ENCODE measurements around the gene SLIT3. TPM values are rescaled to one million over a fixed set of nuclear protein-coding genes. Genes with fewer than 3 reads are reported as not detected.

SLIT3 gene
- total RNA-seq, 1 donor from 2014 or later: 3.3 TPM

DNA sequence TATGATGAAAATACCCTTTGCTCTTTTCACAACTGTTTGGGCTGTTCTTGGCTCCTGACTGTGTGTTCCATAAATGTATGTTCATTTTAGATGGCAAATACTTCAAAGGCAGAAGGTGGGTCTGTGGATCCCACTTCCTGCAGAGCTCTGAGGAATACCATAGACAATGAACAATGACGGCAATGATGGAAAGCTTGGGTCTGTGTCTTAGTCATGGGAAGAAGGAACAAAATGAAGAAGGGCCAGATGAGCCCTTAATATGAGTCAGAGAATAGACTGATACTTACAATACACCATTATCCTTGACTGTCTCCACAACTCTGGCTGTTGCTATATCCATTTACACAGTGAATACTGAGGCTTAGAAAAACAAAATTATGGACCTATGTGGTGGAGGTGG is 126.0 kb downstream of the SLIT3 start:
- no peak for DNase-seq (ENCODE audit: low read depth)

DNA sequence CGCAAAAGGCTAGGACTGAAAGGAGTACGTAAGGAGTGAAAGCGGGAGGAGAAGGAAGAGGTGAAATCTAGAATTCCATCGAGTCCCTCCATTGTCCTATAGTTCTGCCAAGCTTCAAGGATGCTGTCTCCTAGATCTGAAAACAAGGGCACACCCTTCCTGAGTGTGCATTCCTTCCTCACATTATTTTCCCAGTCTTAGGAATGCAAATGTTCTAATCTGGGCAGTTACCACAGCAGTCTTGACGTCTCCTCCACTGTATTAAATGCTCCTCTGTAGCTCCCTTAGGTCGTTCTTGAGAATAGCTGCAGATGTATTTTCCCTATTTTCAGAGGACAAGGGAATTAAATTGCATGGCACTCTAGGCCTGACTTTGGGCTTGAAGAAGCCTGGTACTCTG is 127.6 kb downstream of the SLIT3 start:
- DNase-seq (ENCODE audit: low read depth): no peak

DNA sequence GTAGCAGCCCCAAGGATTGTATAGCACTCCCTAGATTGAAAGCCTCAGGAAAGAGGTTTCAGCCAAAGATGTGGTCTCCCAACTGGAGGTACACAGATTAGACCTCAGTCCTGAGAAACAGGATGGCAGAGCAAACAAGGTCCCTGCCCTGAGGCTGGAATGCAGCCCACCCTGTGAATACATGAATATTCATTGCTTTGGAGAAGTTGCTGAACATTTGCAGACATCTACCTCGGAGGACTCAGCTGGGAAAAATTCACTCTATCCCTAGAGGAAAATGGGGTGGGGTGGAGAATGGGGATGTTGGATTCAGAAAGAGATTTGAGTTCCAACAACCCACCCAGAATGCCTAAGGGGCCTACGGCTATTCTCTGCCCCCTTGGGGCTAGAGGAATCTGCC is 129.4 kb downstream of the SLIT3 start:
- no peak for DNase-seq (ENCODE audit: low read depth)

DNA sequence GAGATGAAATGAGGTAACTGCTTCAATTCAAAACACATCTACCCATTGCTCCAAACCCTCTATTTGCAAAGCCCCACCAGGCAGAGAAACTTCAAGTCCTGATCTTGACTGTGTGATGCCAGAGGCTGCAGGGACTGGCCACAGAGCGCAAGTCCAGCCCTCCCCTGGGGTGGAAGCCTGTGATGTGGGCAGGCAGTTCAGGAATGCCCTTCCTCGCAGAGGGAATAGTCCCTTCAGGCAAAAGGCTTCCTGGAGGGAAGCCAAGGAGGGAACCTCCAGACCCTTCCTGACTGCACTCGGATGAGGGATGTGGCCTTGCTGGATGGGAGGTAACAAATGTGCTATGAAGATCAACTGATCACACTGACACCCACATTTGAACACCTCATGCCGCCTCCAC is 131.2 kb downstream of the SLIT3 start:
- DNase-seq (ENCODE audit: low read depth): no peak

DNA sequence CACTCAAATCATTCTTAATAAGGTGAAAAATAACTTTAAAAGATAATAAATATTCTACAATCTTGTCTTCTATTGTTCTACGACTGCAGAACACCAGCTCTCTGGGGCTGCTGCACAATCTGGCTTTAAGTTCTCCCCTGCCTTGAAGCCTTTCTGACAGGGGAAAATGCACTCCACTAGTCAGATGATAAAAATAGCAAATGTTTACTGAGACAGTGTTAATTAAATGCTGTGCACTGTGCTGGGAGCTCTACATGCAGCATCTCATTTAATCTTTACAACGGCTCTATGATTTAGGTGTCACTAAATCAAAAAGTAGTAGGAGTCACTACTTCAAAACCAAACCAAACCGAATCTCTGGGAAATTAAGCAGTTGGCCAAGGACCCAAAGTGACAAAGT is 132.7 kb downstream of the SLIT3 start:
- no peak for DNase-seq (ENCODE audit: low read depth)

DNA sequence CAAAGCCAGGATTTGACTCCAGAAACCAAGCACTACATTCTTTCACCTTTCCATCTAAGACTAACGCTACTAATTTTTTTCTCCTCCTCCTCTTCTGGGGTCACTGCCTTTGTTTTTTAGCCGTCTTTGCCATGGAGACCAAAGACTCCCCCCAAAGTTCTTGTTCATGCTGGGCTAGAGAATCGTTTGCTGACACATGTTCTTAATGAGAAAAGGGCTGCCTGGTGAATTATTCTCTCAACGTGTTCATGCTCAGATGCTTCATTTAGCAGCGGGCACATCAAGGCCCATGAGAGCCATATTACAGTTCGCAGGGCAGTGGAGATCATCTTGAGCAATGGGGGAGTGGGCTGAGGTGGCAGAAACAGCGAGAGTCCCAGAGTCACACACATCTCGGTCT is 134.9 kb downstream of the SLIT3 start:
- DNase-seq (ENCODE audit: low read depth): peak; percentile 44

DNA sequence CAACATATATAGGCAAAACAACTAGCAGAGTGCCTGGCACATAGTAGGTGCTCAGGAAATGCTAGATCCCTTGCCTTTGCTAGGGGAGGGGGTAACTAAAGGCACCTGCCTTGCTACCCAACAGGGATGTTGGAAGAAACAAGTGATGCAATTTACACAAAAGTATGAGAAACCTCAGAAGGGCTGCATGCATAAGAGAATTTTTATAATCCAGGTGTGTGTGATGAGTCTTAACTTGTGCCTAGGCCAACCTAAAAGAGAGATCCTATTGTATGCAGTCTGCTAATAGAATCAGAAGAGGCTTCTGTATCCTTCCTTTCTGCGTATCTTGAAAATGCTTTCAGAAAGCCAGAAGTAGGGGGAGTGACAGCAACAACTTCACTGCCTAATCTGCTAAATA is 135.9 kb downstream of the SLIT3 start:
- DNase-seq (ENCODE audit: low read depth): no peak

DNA sequence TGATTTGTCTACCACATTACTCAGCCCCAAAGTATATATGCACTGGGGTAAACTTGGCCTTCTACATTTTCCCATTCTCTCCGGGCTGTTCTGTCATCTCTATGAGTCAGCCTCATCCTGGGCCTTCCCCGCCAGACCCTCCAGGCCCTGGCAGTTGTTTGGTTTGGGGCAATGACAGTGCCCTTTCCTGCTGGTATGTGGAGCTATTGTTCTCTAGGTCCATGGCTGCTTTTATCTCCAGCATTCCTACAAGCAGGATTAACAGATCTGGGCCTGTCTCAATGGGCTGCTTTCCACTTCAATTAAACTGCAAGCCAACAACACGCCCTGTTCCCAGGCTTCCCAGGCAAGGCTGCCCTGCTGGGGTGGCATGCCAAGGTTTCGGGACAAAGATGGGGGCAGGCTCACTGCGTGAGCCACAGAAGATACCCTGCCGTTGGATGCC is 136.4 kb downstream of the SLIT3 start:
- peak; percentile 78 for DNase-seq (ENCODE audit: low read depth)

DNA sequence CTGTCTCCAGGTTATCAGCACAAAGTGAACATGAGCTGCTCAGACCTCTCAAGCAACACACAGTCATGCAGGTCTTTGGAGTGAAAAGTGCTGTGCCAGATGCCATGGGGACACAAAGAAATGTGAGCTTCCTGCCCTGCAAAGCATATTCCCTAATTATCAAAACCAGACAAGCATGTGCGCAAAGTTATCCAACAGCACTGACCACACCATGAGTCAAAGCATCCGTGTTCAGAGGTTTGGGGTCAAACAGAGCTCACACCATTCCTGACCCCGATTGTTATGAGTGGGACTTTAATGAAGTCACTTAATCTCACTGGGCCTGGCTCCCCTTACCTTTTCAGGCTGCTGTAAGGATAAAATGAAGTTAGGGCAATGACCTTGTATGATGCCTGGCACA is 138.5 kb downstream of the SLIT3 start:
- peak; percentile 32 for DNase-seq (ENCODE audit: low read depth)

DNA sequence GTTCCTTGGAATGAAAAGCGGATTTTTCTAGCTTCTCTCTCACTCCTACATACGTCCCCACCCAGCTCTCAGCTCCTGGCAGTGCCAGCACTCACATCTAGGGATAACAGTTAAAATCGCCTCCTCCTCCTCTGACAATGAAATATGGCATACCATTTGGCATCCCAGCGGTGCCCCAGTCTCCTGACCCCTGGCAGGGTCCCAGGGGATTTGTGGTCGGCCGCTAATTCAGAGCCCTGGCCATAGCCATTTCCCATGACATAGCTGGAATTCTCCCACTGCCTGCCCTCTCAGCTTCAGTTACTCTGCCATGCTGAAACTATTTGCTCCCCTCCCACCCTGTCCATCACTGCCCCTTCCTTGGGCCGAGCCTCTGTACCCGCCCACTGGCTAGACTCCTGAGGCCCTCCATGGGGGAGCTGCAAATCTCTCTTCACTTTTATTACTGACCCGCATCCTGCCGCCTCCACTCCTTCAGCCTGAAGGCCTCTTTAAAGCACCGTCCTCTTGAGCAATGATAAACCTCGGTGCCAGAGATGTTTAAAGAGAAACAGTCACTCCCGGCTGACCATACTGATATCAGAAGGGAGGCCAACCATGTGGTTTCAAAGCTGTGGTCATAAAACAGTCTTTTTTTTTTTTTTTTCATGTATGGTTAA is 139.8 kb downstream of the SLIT3 start:
- DNase-seq (ENCODE audit: low read depth): peak; percentile 90

DNA sequence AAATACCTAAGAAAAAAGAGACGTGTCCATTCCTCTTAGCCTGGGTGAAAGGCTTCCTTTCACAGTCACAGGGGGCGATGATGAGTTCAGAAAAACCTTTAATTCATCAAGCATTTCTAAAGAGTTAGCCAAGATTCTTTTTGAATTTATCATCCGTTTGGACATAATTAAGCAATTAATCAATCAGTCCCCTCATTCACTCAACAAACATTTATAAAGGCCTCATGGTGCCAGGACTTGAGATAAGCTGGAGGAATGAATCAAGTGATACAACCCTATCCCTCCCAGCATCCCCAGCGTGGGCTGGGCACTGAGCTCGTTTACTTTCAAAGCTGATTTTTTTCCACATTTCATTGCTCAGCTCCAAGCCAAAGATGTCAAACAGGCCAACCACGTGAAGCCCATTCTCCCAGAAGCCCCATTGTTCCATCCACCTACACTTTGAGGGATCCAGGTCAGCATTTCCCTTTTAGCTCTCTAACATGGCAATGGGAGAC is 140.5 kb downstream of the SLIT3 start:
- DNase-seq (ENCODE audit: low read depth): peak; percentile 60

DNA sequence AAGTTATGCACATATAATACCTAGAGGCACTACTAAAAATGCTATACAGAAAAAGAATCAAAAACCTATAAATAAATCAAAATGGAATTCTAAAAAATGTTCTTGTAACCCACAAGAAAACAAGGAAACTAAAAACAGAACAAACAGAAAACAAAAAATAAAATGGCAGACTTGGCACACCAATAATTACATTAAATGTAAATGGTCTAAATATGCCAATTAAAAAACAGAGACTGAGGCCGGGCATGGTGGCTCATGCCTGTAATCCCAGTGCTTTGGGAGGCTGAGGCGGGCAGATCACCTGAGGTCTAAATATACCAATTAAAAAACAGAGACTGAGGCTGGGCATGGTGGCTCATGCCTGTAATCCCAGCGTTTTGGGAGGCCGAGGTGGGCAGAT is 142.2 kb downstream of the SLIT3 start:
- no peak for DNase-seq (ENCODE audit: low read depth)

DNA sequence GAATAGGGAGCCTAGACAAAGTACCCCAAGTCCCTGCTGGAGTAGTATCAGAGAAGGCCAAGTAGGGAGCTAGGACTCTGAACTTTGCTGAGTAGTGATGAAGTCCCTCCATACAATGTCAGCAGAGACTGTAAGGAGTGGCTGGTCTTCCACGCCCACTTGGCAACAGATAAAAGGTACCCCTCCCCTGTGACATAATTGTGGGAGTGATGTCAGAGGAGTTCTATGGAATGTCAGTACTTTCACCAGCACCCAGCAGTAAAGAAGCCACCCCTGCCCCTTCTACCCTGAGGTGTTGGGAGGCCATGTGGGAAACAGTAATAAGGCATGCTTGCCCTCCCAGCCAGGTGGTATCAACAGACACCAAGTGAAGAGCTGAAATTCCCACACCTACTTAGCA is 143.9 kb downstream of the SLIT3 start:
- DNase-seq (ENCODE audit: low read depth): no peak

DNA sequence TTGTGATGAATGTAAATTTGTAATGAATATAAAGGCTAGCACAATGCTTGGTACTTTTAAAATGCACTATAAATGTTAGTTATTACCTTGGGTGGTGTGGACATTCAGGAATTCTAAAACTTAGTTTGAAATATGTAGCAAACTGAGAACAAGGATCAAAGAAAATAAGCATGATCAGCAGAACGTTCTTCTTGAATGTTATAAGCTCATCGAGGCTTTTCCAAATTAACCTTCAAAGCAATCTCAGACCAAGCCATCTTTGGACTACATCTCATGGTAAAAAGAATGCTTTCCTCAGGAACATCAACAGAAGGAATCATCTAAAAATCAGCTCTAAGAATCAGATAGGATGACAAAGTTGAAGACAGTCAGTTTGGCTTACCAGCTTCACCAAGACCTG is 146.3 kb downstream of the SLIT3 start:
- DNase-seq (ENCODE audit: low read depth): no peak

DNA sequence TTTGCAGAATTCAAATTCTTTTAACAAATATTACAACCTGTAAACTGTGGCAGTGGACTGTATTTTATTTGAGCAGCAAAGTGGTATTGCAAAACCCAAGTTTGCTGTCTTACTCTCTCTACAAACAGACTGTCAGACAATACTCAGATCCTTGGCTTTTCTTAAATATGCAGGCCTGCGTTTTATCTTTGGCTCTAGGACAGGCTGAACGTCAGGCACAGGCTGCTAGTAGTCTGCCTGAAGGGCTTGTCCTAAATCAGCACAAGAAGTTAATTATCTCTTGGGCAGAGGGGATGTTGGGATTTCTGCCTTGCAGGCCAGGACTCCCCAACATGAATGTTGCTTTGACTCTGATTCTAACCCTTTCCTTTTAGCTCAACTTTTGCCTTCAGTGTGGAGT is 147.5 kb downstream of the SLIT3 start:
- no peak for DNase-seq (ENCODE audit: low read depth)

DNA sequence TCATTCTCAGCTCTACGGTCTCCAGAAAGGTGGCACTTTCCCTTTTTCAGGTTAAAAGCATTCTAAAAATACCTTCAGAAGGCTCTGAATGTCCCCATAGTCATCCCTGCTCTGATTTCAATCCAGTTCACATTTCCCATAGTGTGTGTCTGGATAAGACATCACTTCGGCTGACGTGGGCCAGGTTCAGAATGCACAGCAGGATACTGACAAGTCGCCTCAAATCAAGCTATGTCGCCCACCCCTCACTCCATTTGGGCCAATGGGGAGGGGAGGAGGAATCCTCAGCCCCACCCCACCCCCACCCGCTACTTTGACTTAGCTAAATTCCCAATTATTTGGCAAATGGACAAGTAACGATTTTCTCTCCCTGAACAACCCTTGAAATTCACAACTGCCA is 148.0 kb downstream of the SLIT3 start:
- DNase-seq (ENCODE audit: low read depth): no peak

DNA sequence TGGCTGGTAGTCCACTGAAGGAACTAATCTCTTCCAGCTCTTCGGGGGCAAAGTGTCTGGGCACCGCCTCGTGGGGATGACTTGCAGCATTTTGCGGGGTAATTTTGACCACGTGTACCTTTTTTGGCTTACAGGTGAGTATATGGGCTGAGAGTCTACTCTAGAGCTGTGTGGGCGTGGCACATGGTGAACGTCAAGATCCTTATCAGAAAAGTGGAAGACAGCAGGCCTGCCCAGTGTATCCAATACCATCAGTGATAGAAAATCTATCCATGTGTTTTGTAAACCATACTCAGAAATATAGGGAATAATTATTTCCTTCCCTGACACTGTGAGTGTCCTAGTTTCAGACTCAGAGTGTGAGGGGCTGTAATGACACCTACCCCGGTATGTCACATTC is 148.5 kb downstream of the SLIT3 start:
- no peak for DNase-seq (ENCODE audit: low read depth)

DNA sequence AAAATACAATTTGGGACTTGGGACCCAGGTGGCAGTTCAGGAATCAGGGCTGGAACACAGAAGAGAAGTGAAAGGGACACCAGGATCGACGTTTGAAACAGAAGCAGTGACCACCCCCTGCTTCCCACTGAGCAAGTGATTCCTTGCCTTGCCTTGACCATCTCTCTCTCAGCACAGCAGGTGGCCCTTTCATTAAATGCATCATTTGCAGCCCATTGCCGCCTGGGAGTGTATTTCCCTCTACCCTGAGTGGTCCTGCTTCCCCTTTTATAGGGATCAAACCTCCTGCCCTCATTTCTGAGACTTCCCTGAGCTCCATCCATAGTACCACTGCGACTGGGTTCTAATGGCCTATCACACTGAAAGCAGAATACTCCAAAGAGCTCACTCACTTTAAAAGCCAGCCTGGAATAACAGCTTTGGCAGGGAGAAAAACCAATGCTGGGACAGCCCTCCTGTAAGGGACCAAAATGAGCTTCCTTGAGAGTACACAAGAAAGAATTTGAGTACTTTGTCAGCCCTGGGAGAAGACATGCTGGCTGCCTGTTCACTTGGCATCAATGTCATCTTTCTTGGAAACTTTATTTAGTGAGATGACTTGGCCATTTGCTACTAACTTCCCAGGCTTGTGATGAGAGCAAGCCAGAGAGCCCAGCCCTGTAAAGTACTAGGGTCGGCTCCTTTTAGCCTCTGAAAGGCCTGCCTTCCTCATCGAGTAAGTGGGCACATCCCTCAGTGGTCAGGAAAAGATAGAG is 149.7 kb downstream of the SLIT3 start:
- no peak for DNase-seq (ENCODE audit: low read depth)

DNA sequence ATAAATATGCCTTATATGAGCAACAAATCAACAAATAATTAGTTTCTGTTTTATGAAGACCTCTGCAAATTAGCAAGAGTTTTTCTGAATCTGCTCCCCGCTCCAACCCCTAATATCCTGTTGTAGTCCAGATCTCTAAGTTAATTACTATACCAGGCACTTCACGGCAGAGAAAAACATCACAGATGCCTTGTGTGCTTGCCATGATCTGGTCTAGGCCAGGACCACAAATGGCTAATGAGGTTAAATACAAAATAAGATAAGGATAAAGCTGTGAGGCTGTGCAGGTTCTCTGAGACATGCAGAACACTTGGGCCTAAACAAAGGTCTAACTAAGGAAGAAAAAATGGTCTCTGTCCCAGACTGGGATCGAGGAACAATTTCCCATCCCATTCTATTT is 150.8 kb downstream of the SLIT3 start:
- no peak for DNase-seq (ENCODE audit: low read depth)

DNA sequence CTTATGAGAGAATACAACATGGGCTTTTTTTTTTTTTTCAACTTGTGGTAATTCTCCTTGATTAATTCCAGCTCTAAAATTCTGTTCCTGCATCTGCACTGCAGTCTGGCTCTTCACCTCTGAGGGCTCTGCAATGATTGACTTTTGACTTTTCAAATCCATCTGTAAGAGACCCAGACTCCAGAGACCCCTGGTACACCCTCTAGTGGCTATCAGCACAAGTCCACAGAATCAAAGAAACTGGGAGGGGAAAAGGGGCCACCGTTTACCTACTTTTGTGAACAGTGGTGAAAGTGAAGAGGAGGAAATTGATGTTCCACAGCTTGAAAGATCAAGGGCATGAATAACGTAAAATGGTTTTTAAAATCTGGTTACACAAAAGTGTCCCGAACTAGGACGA is 151.6 kb downstream of the SLIT3 start:
- no peak for DNase-seq (ENCODE audit: low read depth)

DNA sequence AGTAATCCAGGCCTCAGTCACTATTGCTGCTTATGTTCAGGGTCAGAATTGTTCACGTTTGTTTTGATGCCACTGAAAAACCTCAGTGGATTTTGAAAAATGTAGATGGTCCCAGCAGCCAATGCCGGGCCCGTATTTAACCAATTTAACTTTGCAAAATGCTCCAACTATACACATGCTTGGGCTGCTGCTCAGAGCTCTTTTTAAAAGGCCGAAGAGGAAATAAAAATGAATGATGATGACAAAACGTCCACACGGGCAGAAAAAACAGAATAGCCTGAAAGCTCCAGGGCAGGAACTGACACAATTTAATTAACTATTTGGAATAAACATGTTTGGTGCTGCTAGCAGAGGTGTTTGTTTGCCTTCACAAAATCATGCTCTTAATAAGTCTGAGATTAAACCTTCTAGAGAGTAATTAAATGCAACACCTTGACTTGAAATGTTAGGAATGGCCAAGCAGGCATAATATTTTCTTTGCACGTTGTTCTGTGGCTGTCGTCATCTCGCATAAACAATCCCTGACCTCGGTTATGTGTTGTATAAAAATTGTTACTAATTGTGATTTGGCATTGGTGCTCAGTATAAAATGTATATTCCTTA is 152.7 kb downstream of the SLIT3 start:
- peak; percentile 79 for DNase-seq (ENCODE audit: low read depth)

DNA sequence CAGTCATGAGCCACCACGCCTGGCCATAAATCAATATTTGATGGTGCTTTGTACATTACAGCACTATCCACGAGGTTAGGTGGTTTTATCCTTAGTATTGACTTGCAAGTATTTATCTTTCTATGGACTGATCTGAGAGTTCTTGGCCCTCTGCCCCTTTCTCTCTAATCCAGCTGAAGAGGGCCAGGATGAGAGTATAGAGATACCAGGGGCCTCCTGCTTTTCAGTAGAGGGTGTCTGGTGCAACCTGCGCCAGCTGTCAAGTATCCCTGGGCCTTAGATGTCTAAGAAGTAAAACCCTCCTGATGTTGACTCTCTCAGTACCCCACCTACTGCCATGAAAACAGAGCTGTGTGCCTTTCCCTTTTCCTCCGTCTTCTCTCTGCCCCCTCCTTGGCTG is 153.4 kb downstream of the SLIT3 start:
- no peak for DNase-seq (ENCODE audit: low read depth)

DNA sequence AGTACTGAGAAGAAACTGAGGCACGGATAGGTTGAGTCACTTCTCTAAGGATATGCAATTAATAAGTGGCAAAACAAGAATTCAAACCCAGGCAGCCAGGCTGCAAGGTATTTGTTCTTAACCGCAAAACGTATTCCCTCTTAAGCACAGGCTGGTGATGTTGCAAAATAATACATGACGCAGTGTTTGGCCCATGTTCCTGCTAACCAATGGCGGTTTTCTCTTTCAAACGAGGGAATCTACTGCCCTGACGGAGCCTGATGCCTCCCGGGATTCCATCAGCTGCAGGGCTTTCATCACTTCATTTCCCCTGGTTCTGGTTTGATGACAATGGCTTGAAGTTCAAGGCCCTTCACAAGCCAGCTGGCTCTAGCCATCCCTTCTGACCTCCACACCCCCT is 154.8 kb downstream of the SLIT3 start:
- no peak for DNase-seq (ENCODE audit: low read depth)

Data from renal cortical epithelial cell (primary cell).